Measurements from ENCODE around the gene PIAS2.
"Not testable (repeated sequence)": the region's sequence is repeated elsewhere in the genome, so short reads cannot be mapped to it uniquely, and the experiment has no call there.

PIAS2 gene

GRCh38 chr18:46899274-46899948 lies 17.9 kb downstream of the PIAS2 start:
- DNase-seq, result no peak

GRCh38 chr18:46894124-46894523 lies 23.2 kb downstream of the PIAS2 start:
- DNase-seq, result no peak

GRCh38 chr18:46893360-46893759 lies 23.9 kb downstream of the PIAS2 start:
- DNase-seq, result no peak

- no peak for DNase-seq
Measured at GRCh38 chr18:46892842-46893241, 24.5 kb downstream of the PIAS2 start.

GRCh38 chr18:46891742-46892214 lies 25.5 kb downstream of the PIAS2 start:
- DNase-seq, result no peak

GRCh38 chr18:46888965-46889364 lies 28.3 kb downstream of the PIAS2 start:
- DNase-seq, result no peak

- no peak for DNase-seq
Measured at GRCh38 chr18:46886893-46887292, 30.4 kb downstream of the PIAS2 start.

GRCh38 chr18:46883180-46883579 lies 34.1 kb downstream of the PIAS2 start:
- DNase-seq, result no peak

- no peak for DNase-seq
Measured at GRCh38 chr18:46877329-46877987, 39.8 kb downstream of the PIAS2 start.

GRCh38 chr18:46868169-46868921 lies 49.0 kb downstream of the PIAS2 start:
- DNase-seq, result no peak

- DNase-seq, result no peak
Measured at GRCh38 chr18:46867367-46868143, 49.8 kb downstream of the PIAS2 start.

- DNase-seq, result no peak
Measured at GRCh38 chr18:46866523-46866922, 50.8 kb downstream of the PIAS2 start.

- DNase-seq, result not testable (repeated sequence)
Measured at GRCh38 chr18:46865245-46865644, 52.1 kb downstream of the PIAS2 start.

- DNase-seq, result no peak
Measured at GRCh38 chr18:46859855-46860254, 57.5 kb downstream of the PIAS2 start.

- no peak for DNase-seq
Measured at GRCh38 chr18:46858290-46858689, 59.0 kb downstream of the PIAS2 start.

GRCh38 chr18:46856973-46857372 lies 60.3 kb downstream of the PIAS2 start:
- peak; percentile 33 for DNase-seq

- no peak for DNase-seq
Measured at GRCh38 chr18:46849007-46849406, 68.3 kb downstream of the PIAS2 start.

GRCh38 chr18:46843372-46843771 lies 73.9 kb downstream of the PIAS2 start:
- no peak for DNase-seq

GRCh38 chr18:46842583-46842982 lies 74.7 kb downstream of the PIAS2 start:
- DNase-seq, result no peak

- no peak for DNase-seq
Measured at GRCh38 chr18:46833899-46834298, 83.4 kb downstream of the PIAS2 start.

GRCh38 chr18:46832849-46833248 lies 84.5 kb downstream of the PIAS2 start:
- DNase-seq, result peak; percentile 5

GRCh38 chr18:46832422-46832821 lies 84.9 kb downstream of the PIAS2 start:
- DNase-seq, result not testable (repeated sequence)

GRCh38 chr18:46831434-46831833 lies 85.9 kb downstream of the PIAS2 start:
- no peak for DNase-seq
